ENCODE measurements around the gene PRM1.

The PRM1 gene

GRCh38 chr16:11255737-11256660, 25.1 kb downstream of the PRM1 start, which contains the start of gene SOCS1:
Gene SOCS1 (minus strand): TSS chr16:11256204. CDS start chr16:11255478, 726 bp downstream.
- H3K27me3 ChIP-seq (ENCODE audit: insufficient read depth, low read length, poor library complexity), result no peaks in the 10 kb centered on the region
- DNase-seq, result peak; percentile 89
- H4K20me1 ChIP-seq (ENCODE audit: insufficient read depth, low read length), result peaks cover 46% of the 10 kb centered on the region
- peaks cover 49% of the 10 kb centered on the region for H3K36me3 ChIP-seq (ENCODE audit: insufficient read depth, low read length)
- no peaks in the 10 kb centered on the region for H3K9me3 ChIP-seq (ENCODE audit: insufficient read depth, low read length, severe bottlenecking)
- peak; percentile 61 for ATAC-seq (ENCODE audit: insufficient read depth, low read depth)
- H3K9ac ChIP-seq (ENCODE audit: low read depth, low read length), result peak within 1 kb of the TSS; percentile 92
- peaks cover 60% of the 10 kb centered on the region for H3K4me1 ChIP-seq (ENCODE audit: insufficient read depth, low read length)
- TF ChIP-seq CTCF (IDR thresholded peaks at IDR 0.05; ENCODE audit: borderline replicate concordance, extremely low read depth, low read length, poor library complexity, severe bottlenecking) (peak; percentile 75), EZH2 (IDR thresholded peaks at IDR 0.05; ENCODE audit: borderline replicate concordance, low read depth, low read length, severe bottlenecking) (no peak)
- peak within 1 kb of the TSS; percentile 93 for H3K4me2 ChIP-seq (ENCODE audit: insufficient read depth, low read length)
- H3K4me3 ChIP-seq (ENCODE audit: low read depth in 1 of 2, low read length in 2 of 2), result peak within 1 kb of the TSS; percentile 73 to 95
- peak within 1 kb of the TSS; percentile 95 for H3K27ac ChIP-seq (ENCODE audit: low read length)
- H3K79me2 ChIP-seq (ENCODE audit: insufficient read depth, low read length), result peaks cover 65% of the 10 kb centered on the region
- H2AFZ ChIP-seq (ENCODE audit: low read depth, low read length), result peak within 1 kb of the TSS; percentile 69

GRCh38 chr16:11254913-11255736, 26.0 kb downstream of the PRM1 start:
- Histone ChIP-seq H3K9ac (ENCODE audit: low read depth, low read length) (peak overlapping the region; percentile 92), H3K4me2 (ENCODE audit: insufficient read depth, low read length) (peak overlapping the region; percentile 93), H3K9me3 (ENCODE audit: insufficient read depth, low read length, severe bottlenecking) (no peaks in the 10 kb centered on the region), H2AFZ (ENCODE audit: low read depth, low read length) (no peak overlapping the region), H3K27me3 (ENCODE audit: insufficient read depth, low read length, poor library complexity) (no peaks in the 10 kb centered on the region), H3K27ac (ENCODE audit: low read length) (peak overlapping the region; percentile 91), H3K36me3 (ENCODE audit: insufficient read depth, low read length) (peaks cover 55% of the 10 kb centered on the region), H3K4me1 (ENCODE audit: insufficient read depth, low read length) (peaks cover 60% of the 10 kb centered on the region), H4K20me1 (ENCODE audit: insufficient read depth, low read length) (peaks cover 52% of the 10 kb centered on the region), H3K4me3 (ENCODE audit: low read depth in 1 of 2, low read length in 2 of 2) (peak overlapping the region; percentile 65 to 95), H3K79me2 (ENCODE audit: insufficient read depth, low read length) (peaks cover 72% of the 10 kb centered on the region)
- TF ChIP-seq EZH2 (IDR thresholded peaks at IDR 0.05; ENCODE audit: borderline replicate concordance, low read depth, low read length, severe bottlenecking) (no peak), CTCF (IDR thresholded peaks at IDR 0.05; ENCODE audit: borderline replicate concordance, extremely low read depth, low read length, poor library complexity, severe bottlenecking) (peak; percentile 43)
- ATAC-seq (ENCODE audit: insufficient read depth, low read depth) (peak; percentile 4), DNase-seq (peak; percentile 62)

- H3K27ac ChIP-seq (ENCODE audit: low read length), result peak overlapping the region; percentile 91
These were observed 26.9 kb downstream of the PRM1 start for GRCh38 chr16:11253995-11254912.

More at GRCh38 chr16:11253995-11254912, 26.9 kb downstream of the PRM1 start:
- Histone ChIP-seq H3K4me1 (ENCODE audit: insufficient read depth, low read length) (peaks cover 57% of the 10 kb centered on the region), H3K9ac (ENCODE audit: low read depth, low read length) (peak overlapping the region; percentile 92), H3K9me3 (ENCODE audit: insufficient read depth, low read length, severe bottlenecking) (no peaks in the 10 kb centered on the region), H3K79me2 (ENCODE audit: insufficient read depth, low read length) (peaks cover 72% of the 10 kb centered on the region), H3K4me3 (ENCODE audit: low read depth in 1 of 2, low read length in 2 of 2) (peak overlapping the region; percentile 65 to 95), H4K20me1 (ENCODE audit: insufficient read depth, low read length) (peaks cover 52% of the 10 kb centered on the region), H3K27me3 (ENCODE audit: insufficient read depth, low read length, poor library complexity) (no peaks in the 10 kb centered on the region), H2AFZ (ENCODE audit: low read depth, low read length) (no peak overlapping the region), H3K36me3 (ENCODE audit: insufficient read depth, low read length) (peaks cover 64% of the 10 kb centered on the region), H3K4me2 (ENCODE audit: insufficient read depth, low read length) (peak overlapping the region; percentile 93)
- no peak for TF ChIP-seq CTCF (IDR thresholded peaks at IDR 0.05; ENCODE audit: borderline replicate concordance, extremely low read depth, low read length, poor library complexity, severe bottlenecking)
- no peak for TF ChIP-seq EZH2 (IDR thresholded peaks at IDR 0.05; ENCODE audit: borderline replicate concordance, low read depth, low read length, severe bottlenecking)
- ATAC-seq (ENCODE audit: insufficient read depth, low read depth) (no peak), DNase-seq (peak; percentile 52)
